GM23248 (cell line): ENCODE results near the gene RTN4. TPM values are rescaled to one million over a fixed set of nuclear protein-coding genes. Genes with fewer than 3 reads are reported as not detected.
"Not testable (repeated sequence)": the region's sequence is repeated elsewhere in the genome, so short reads cannot be mapped to it uniquely, and the experiment has no call there.

Experiments used
- DNase-seq: peaks from one replicate; pipeline ENCODE4 v3.0.0-alpha.2; 2015
- H2AFZ ChIP-seq: fragments of 200-600 bp; sonication (generic); 2 replicates; pipeline ENCODE4 v1.6.1; 2016; ENCODE audit warnings: antibody characterized with exemption
- H3F3A ChIP-seq: fragments of 200-600 bp; sonication (generic); 2 replicates; pipeline ENCODE4 v1.6.1; 2016; ENCODE audit warnings: mild to moderate bottlenecking, antibody characterized with exemption, mixed run types; ENCODE audit not compliant: insufficient read depth
- H3K27ac ChIP-seq: fragments of 200-600 bp; sonication (generic); 2 replicates; pipeline ENCODE4 v1.5.1; 2016; ENCODE audit warnings: mild to moderate bottlenecking
- H3K27me3 ChIP-seq: fragments of 200-600 bp; sonication (generic); replicated peaks from 2 replicates; pipeline ENCODE4 v1.6.1; 2016; ENCODE audit warnings: mild to moderate bottlenecking; ENCODE audit not compliant: insufficient read depth
- H3K36me3 ChIP-seq: fragments of 200-600 bp; sonication (generic); 2 replicates; pipeline ENCODE4 v1.6.1; 2016; ENCODE audit warnings: low read depth, mild to moderate bottlenecking
- H3K4me1 ChIP-seq: fragments of 200-600 bp; sonication (generic); 2 replicates; pipeline ENCODE4 v1.6.1; 2016; ENCODE audit warnings: mild to moderate bottlenecking; ENCODE audit not compliant: insufficient read depth
- H3K4me2 ChIP-seq: fragments of 200-600 bp; sonication (generic); one replicate; pipeline ENCODE4 v1.6.1; 2016; ENCODE audit warnings: mild to moderate bottlenecking; ENCODE audit not compliant: unreplicated experiment
- H3K4me3 ChIP-seq: fragments of 200-600 bp; sonication (generic); 2 replicates; pipeline ENCODE4 v1.5.1; 2016; ENCODE audit warnings: mild to moderate bottlenecking
- H3K79me2 ChIP-seq: fragments of 200-600 bp; sonication (generic); 2 replicates; pipeline ENCODE4 v1.6.1; 2016; ENCODE audit warnings: mild to moderate bottlenecking; ENCODE audit not compliant: insufficient read depth
- H3K9ac ChIP-seq: fragments of 200-600 bp; sonication (generic); 2 replicates; pipeline ENCODE4 v1.6.1; 2016; ENCODE audit warnings: mild to moderate bottlenecking
- H3K9me2 ChIP-seq: fragments of 200-600 bp; sonication (generic); 2 replicates; pipeline ENCODE4 v1.6.1; 2016; ENCODE audit warnings: mixed run types, mild to moderate bottlenecking, moderate library complexity; ENCODE audit not compliant: insufficient read depth
- H3K9me3 ChIP-seq: fragments of 200-600 bp; sonication (generic); one replicate; pipeline ENCODE4 v1.6.1; 2017; ENCODE audit warnings: low read depth
- H4K20me1 ChIP-seq: fragments of 200-600 bp; sonication (generic); 2 replicates; pipeline ENCODE4 v1.6.0; 2016; ENCODE audit not compliant: insufficient read depth
- EZH2 ChIP-seq: fragments of 200-600 bp; sonication (generic); IDR thresholded peaks from 2 replicates; pipeline ENCODE4 v1.6.1; 2018; ENCODE audit warnings: antibody characterized with exemption, mild to moderate bottlenecking; ENCODE audit not compliant: insufficient read depth, poor library complexity, severe bottlenecking
- EZH2phosphoT487 ChIP-seq: fragments of 200-600 bp; sonication (generic); IDR thresholded peaks from 2 replicates; pipeline ENCODE4 v1.6.1; 2018; ENCODE audit warnings: antibody characterized with exemption, moderate library complexity, mild to moderate bottlenecking, low read depth; ENCODE audit not compliant: insufficient read depth
- WGBS, 2 experiments: methylation state at CpG; one replicate each; pipeline ENCODE4 v1.1.6; 2015 to 2017; ENCODE audit warnings: low lambda C conversion rate in 2 of 2, low coverage in 1 of 2; ENCODE audit errors: missing lambda C conversion rate in 2 of 2; 5-methylcytosine and 5-hydroxymethylcytosine counted together
- in situ Hi-C: fragments of 300-500 bp; cut with MboI; formaldehyde crosslinking; loops from 2 replicates; pipeline ENCODE4 v1.15.0; 2020
- polyA plus RNA-seq: library from polyadenylated mRNA; unstranded; fragments of >200 nt; fragmentation: Nextera tagmentation; extraction: Ambion mirVana; gene quantifications from 2 replicates; pipeline ENCODE4 v1.2.1, GENCODE V29; 2016
- total RNA-seq: library from RNA; depleted of rRNA; stranded (reverse); fragments of >200 nt; shearing (Covaris generic); gene quantifications from 2 replicates; pipeline ENCODE4 v1.2.3, GENCODE V29; 2014

RTN4 gene
- total and polyA plus RNA-seq, 2 experiments from 2014 or later: 361 to 425 TPM

DNA sequence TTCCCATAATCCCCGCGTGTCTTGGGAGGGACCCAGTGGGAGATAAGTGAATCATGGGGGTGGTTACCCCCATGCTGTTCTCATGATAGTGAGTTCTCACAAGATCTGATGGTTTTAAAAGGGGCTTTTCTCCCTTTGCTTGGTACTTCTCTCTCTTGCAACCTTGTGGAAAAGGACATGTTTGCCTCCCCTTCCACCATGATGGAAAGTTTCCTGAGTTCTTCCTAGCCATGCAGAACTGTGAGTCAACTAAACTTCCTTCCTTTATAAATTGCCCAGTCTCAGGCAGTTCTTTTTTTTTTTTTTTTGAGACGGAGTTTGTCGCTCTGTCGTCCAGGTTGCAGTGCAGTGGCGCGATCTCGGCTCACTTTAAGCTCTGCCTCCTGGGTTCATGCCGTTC is 26.5 kb upstream of the RTN4 start:
- WGBS, 2 experiments: 98% methylated on average over 9 of the region's 9 CpGs

GRCh38 chr2:55076019-55076418 is 25.8 kb upstream of the RTN4 start:
- not testable (repeated sequence) for H3K36me3 ChIP-seq, H3K79me2 ChIP-seq, H3F3A ChIP-seq

More for the DNA sequence above, 26.5 kb upstream of the RTN4 start:
- no peak overlapping the region for H3K27ac ChIP-seq
- no peak overlapping the region for H3K9ac ChIP-seq
- no peak for TF ChIP-seq EZH2phosphoT487
- no peak for TF ChIP-seq EZH2
- H3K9me3 ChIP-seq: no peaks in the 10 kb centered on the region
- H3K4me3 ChIP-seq: no peak overlapping the region
- no peaks in the 10 kb centered on the region for H3F3A ChIP-seq
- no peak for DNase-seq
- no peaks in the 10 kb centered on the region for H4K20me1 ChIP-seq
- no peaks in the 10 kb centered on the region for H3K27me3 ChIP-seq
- in situ Hi-C loops: no loop called here
- H2AFZ ChIP-seq: no peak overlapping the region
- H3K4me2 ChIP-seq: no peak overlapping the region
- H3K9me2 ChIP-seq: no peaks in the 10 kb centered on the region
- no peaks in the 10 kb centered on the region for H3K36me3 ChIP-seq
- no peaks in the 10 kb centered on the region for H3K79me2 ChIP-seq
- no peaks in the 10 kb centered on the region for H3K4me1 ChIP-seq

GRCh38 chr2:55073000-55073983 is 23.0 kb upstream of the RTN4 start:
- no peak for DNase-seq
- Histone ChIP-seq H3K4me3 (no peak overlapping the region), H3K9ac (no peak overlapping the region), H3K9me2 (no peaks in the 10 kb centered on the region), H3K9me3 (no peaks in the 10 kb centered on the region), H3K27ac (no peak overlapping the region), H3K79me2 (no peaks in the 10 kb centered on the region), H3K4me2 (no peak overlapping the region), H2AFZ (no peak overlapping the region), H4K20me1 (no peaks in the 10 kb centered on the region), H3K27me3 (no peaks in the 10 kb centered on the region), H3F3A (no peaks in the 10 kb centered on the region), H3K36me3 (no peaks in the 10 kb centered on the region), H3K4me1 (no peaks in the 10 kb centered on the region)
- in situ Hi-C loops: no loop called here
- no peak for TF ChIP-seq EZH2phosphoT487
- no peak for TF ChIP-seq EZH2
- 95 to 98% methylated on average over 6 of the region's 6 CpGs for WGBS, 2 experiments

More at GRCh38 chr2:55076019-55076418, 25.8 kb upstream of the RTN4 start:
- DNase-seq, H3K9me2 ChIP-seq, in situ Hi-C loops, H3K4me1 ChIP-seq, H3K27ac ChIP-seq, H3K9me3 ChIP-seq, H3K9ac ChIP-seq, H3K27me3 ChIP-seq, H4K20me1 ChIP-seq, H3K4me3 ChIP-seq, H3K4me2 ChIP-seq, H2AFZ ChIP-seq: not testable (repeated sequence)
- 48 to 59% methylated on average over 1 of the region's 1 CpG for WGBS, 2 experiments

- Histone ChIP-seq H3K36me3 (no peaks in the 10 kb centered on the region), H3K9me3 (no peaks in the 10 kb centered on the region), H2AFZ (no peak overlapping the region), H3K4me3 (no peak overlapping the region), H3K27ac (no peak overlapping the region), H3K79me2 (no peaks in the 10 kb centered on the region), H3F3A (no peaks in the 10 kb centered on the region), H3K9me2 (no peaks in the 10 kb centered on the region), H3K27me3 (no peaks in the 10 kb centered on the region), H3K4me2 (no peak overlapping the region), H3K4me1 (no peaks in the 10 kb centered on the region), H3K9ac (no peak overlapping the region), H4K20me1 (no peaks in the 10 kb centered on the region)
- TF ChIP-seq EZH2phosphoT487 (no peak), EZH2 (no peak)
- in situ Hi-C loops: no loop called here
- DNase-seq: no peak
- 96% methylated on average over 6 of the region's 6 CpGs for WGBS, 2 experiments
Measured at GRCh38 chr2:55063713-55064323, 13.6 kb upstream of the RTN4 start.
